HEK293 (cell line): Measurements from ENCODE around the gene SIGMAR1.

Experiments
- GFI1B ChIP-seq: fragments of 450-650 bp; formaldehyde crosslinking; IDR thresholded peaks from 2 replicates; pipeline ENCODE4 v1.5.1; 2016; ENCODE audit warnings: missing biosample characterization, missing genetic modification characterization
- GLIS1 ChIP-seq: fragments of 450-650 bp; formaldehyde crosslinking; IDR thresholded peaks from 2 replicates; pipeline ENCODE4 v1.5.1; 2016; ENCODE audit warnings: missing biosample characterization, missing genetic modification characterization
- HOXC10 ChIP-seq: sonication (generic); formaldehyde crosslinking; IDR thresholded peaks from 2 replicates; pipeline ENCODE4 v1.8.1; 2023; ENCODE audit warnings: mild to moderate bottlenecking, missing genetic modification reagents
- KLF7 ChIP-seq: fragments of 450-650 bp; formaldehyde crosslinking; IDR thresholded peaks from 2 replicates; pipeline ENCODE4 v1.5.1; 2016; ENCODE audit warnings: missing biosample characterization, missing genetic modification characterization, borderline replicate concordance
- KLF9 ChIP-seq: fragments of 450-650 bp; formaldehyde crosslinking; IDR thresholded peaks from 2 replicates; pipeline ENCODE4 v1.5.1; 2016; ENCODE audit warnings: missing biosample characterization, missing genetic modification characterization, low read depth
- SCRT1 ChIP-seq: fragments of 450-650 bp; formaldehyde crosslinking; IDR thresholded peaks from 2 replicates; pipeline ENCODE4 v1.5.1; 2016; ENCODE audit warnings: missing biosample characterization, missing genetic modification characterization, borderline replicate concordance
- SP2 ChIP-seq: fragments of 450-650 bp; formaldehyde crosslinking; IDR thresholded peaks from 2 replicates; pipeline ENCODE4 v1.5.1; 2016; ENCODE audit warnings: missing biosample characterization, missing genetic modification characterization
- SP3 ChIP-seq: fragments of 450-650 bp; formaldehyde crosslinking; IDR thresholded peaks from 2 replicates; pipeline ENCODE4 v1.5.1; 2016; ENCODE audit warnings: missing biosample characterization, missing genetic modification characterization
- ZBTB7A ChIP-seq: fragments of 450-650 bp; formaldehyde crosslinking; IDR thresholded peaks from 2 replicates; pipeline ENCODE4 v1.5.1; 2016; ENCODE audit warnings: low read depth, missing biosample characterization, missing genetic modification characterization
- ZFP69B ChIP-seq: fragments of 450-650 bp; formaldehyde crosslinking; IDR thresholded peaks from 2 replicates; pipeline ENCODE4 v1.5.1; 2016; ENCODE audit warnings: missing biosample characterization, missing genetic modification characterization
- ZNF138 ChIP-seq: fragments of 450-650 bp; formaldehyde crosslinking; IDR thresholded peaks from 2 replicates; pipeline ENCODE4 v1.5.1; 2016; ENCODE audit warnings: missing biosample characterization, missing genetic modification characterization, borderline replicate concordance
- ZNF146 ChIP-seq: fragments of 450-650 bp; formaldehyde crosslinking; IDR thresholded peaks from 2 replicates; pipeline ENCODE4 v1.5.1; 2016; ENCODE audit warnings: missing biosample characterization, missing genetic modification characterization
- ZNF169 ChIP-seq: fragments of 450-650 bp; formaldehyde crosslinking; IDR thresholded peaks from 2 replicates; pipeline ENCODE4 v1.5.1; 2016; ENCODE audit warnings: missing biosample characterization, missing genetic modification characterization
- ZNF221 ChIP-seq: fragments of 450-650 bp; formaldehyde crosslinking; IDR thresholded peaks from 2 replicates; pipeline ENCODE4 v1.5.1; 2017; ENCODE audit warnings: missing biosample characterization, missing genetic modification characterization, borderline replicate concordance
- ZNF223 ChIP-seq: fragments of 450-650 bp; formaldehyde crosslinking; IDR thresholded peaks from 2 replicates; pipeline ENCODE4 v1.5.1; 2016; ENCODE audit warnings: missing biosample characterization, missing genetic modification characterization
- ZNF24 ChIP-seq: fragments of 450-650 bp; formaldehyde crosslinking; IDR thresholded peaks from 2 replicates; pipeline ENCODE4 v1.5.1; 2016; ENCODE audit warnings: missing biosample characterization, missing genetic modification characterization
- ZNF423 ChIP-seq: fragments of 450-650 bp; formaldehyde crosslinking; IDR thresholded peaks from 2 replicates; pipeline ENCODE4 v1.5.1; 2016; ENCODE audit warnings: missing biosample characterization, missing genetic modification characterization
- ZNF558 ChIP-seq: fragments of 450-650 bp; formaldehyde crosslinking; IDR thresholded peaks from 2 replicates; pipeline ENCODE4 v1.5.1; 2016; ENCODE audit warnings: missing biosample characterization, missing genetic modification characterization
- ZNF585B ChIP-seq: fragments of 450-650 bp; formaldehyde crosslinking; IDR thresholded peaks from 2 replicates; pipeline ENCODE4 v1.5.1; 2016; ENCODE audit warnings: missing biosample characterization, missing genetic modification characterization
- ZNF629 ChIP-seq: fragments of 450-650 bp; formaldehyde crosslinking; IDR thresholded peaks from 2 replicates; pipeline ENCODE4 v1.5.1; 2017; ENCODE audit warnings: missing biosample characterization, missing genetic modification characterization
- ZNF777 ChIP-seq: fragments of 450-650 bp; formaldehyde crosslinking; IDR thresholded peaks from 2 replicates; pipeline ENCODE4 v1.5.1; 2017; ENCODE audit warnings: missing biosample characterization, missing genetic modification characterization, borderline replicate concordance
- ZNF785 ChIP-seq: fragments of 450-650 bp; formaldehyde crosslinking; IDR thresholded peaks from 2 replicates; pipeline ENCODE4 v1.5.1; 2016; ENCODE audit warnings: missing biosample characterization, missing genetic modification characterization
- ZNF843 ChIP-seq: fragments of 450-650 bp; formaldehyde crosslinking; IDR thresholded peaks from 2 replicates; pipeline ENCODE4 v1.5.1; 2016; ENCODE audit warnings: missing biosample characterization, missing genetic modification characterization
- ZSCAN16 ChIP-seq: fragments of 450-650 bp; formaldehyde crosslinking; IDR thresholded peaks from 2 replicates; pipeline ENCODE4 v1.5.1; 2016; ENCODE audit warnings: missing biosample characterization, missing genetic modification characterization
- ZXDB ChIP-seq: fragments of 450-650 bp; formaldehyde crosslinking; IDR thresholded peaks from 2 replicates; pipeline ENCODE4 v1.5.1; 2016; ENCODE audit warnings: missing biosample characterization, missing genetic modification characterization
- TF ChIP-seq, protein P1 (sequence below): fragments of 450-650 bp; formaldehyde crosslinking; IDR thresholded peaks from 2 replicates; pipeline ENCODE4 v1.5.1; 2016; ENCODE audit warnings: missing biosample characterization, missing genetic modification characterization
- TF ChIP-seq, protein P2 (sequence below): fragments of 450-650 bp; formaldehyde crosslinking; IDR thresholded peaks from 2 replicates; pipeline ENCODE4 v1.5.1; 2016; ENCODE audit warnings: missing biosample characterization, missing genetic modification characterization
- TF ChIP-seq, protein P3 (sequence below): fragments of 450-650 bp; formaldehyde crosslinking; IDR thresholded peaks from 2 replicates; pipeline ENCODE4 v1.5.1; 2016; ENCODE audit warnings: missing biosample characterization, missing genetic modification characterization, borderline replicate concordance
- TF ChIP-seq, protein P4 (sequence below): fragments of 450-650 bp; formaldehyde crosslinking; IDR thresholded peaks from 2 replicates; pipeline ENCODE4 v1.5.0; 2017; ENCODE audit warnings: missing biosample characterization, missing genetic modification characterization, borderline replicate concordance
- TF ChIP-seq, protein P5 (sequence below): fragments of 450-650 bp; formaldehyde crosslinking; IDR thresholded peaks from 2 replicates; pipeline ENCODE4 v1.5.1; 2016; ENCODE audit warnings: missing biosample characterization, missing genetic modification characterization

The SIGMAR1 gene

GRCh38 chr9:34651876-34652601 is 14.5 kb upstream of the SIGMAR1 start, which contains the start of gene IL11RA (continued):
- TF ChIP-seq ZNF146 (no peak), ZNF558 (tag by site-specific recombination) (no peak), ZNF585B (tag by site-specific recombination) (no peak), GLIS1 (tag by site-specific recombination) (peak; percentile 76), HOXC10 (0 out of 2 replicates have a peak, but pooled peaks have one; percentile 83), ZXDB (tag by site-specific recombination) (0 out of 2 replicates have a peak, but pooled peaks have one; percentile 44), SP2 (tag by site-specific recombination) (peak; percentile 87), ZFP69B (no peak), ZNF221 (no peak), ZSCAN16 (tag by site-specific recombination) (no peak), ZNF169 (0 out of 2 replicates have a peak, but pooled peaks have one; percentile 44), ZNF423 (tag by site-specific recombination) (no peak), KLF9 (tag by site-specific recombination) (peak; percentile 87), KLF7 (tag by site-specific recombination) (no peak), ZNF223 (tag by site-specific recombination) (no peak), ZNF24 (no peak), ZNF785 (tag by site-specific recombination) (no peak), GFI1B (tag by site-specific recombination) (no peak), ZNF138 (no peak), ZBTB7A (tag by site-specific recombination) (no peak), ZNF629 (tag by site-specific recombination) (peak; percentile 47), SCRT1 (tag by site-specific recombination) (no peak), ZNF777 (no peak), SP3 (tag by site-specific recombination) (peak; percentile 76), ZNF843 (peak; percentile 52)
- TF ChIP-seq, protein P1, sequence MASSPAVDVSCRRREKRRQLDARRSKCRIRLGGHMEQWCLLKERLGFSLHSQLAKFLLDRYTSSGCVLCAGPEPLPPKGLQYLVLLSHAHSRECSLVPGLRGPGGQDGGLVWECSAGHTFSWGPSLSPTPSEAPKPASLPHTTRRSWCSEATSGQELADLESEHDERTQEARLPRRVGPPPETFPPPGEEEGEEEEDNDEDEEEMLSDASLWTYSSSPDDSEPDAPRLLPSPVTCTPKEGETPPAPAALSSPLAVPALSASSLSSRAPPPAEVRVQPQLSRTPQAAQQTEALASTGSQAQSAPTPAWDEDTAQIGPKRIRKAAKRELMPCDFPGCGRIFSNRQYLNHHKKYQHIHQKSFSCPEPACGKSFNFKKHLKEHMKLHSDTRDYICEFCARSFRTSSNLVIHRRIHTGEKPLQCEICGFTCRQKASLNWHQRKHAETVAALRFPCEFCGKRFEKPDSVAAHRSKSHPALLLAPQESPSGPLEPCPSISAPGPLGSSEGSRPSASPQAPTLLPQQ (tag by site-specific recombination): no peak
- TF ChIP-seq, protein P2, sequence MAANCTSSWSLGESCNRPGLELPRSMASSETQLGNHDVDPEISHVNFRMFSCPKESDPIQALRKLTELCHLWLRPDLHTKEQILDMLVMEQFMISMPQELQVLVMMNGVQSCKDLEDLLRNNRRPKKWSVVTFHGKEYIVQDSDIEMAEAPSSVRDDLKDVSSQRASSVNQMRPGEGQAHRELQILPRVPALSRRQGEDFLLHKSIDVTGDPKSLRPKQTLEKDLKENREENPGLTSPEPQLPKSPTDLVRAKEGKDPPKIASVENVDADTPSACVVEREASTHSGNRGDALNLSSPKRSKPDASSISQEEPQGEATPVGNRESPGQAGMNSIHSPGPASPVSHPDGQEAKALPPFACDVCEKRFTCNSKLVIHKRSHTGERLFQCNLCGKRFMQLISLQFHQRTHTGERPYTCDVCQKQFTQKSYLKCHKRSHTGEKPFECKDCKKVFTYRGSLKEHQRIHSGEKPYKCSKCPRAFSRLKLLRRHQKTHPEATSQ (tag by site-specific recombination): no peak
- TF ChIP-seq, protein P3, sequence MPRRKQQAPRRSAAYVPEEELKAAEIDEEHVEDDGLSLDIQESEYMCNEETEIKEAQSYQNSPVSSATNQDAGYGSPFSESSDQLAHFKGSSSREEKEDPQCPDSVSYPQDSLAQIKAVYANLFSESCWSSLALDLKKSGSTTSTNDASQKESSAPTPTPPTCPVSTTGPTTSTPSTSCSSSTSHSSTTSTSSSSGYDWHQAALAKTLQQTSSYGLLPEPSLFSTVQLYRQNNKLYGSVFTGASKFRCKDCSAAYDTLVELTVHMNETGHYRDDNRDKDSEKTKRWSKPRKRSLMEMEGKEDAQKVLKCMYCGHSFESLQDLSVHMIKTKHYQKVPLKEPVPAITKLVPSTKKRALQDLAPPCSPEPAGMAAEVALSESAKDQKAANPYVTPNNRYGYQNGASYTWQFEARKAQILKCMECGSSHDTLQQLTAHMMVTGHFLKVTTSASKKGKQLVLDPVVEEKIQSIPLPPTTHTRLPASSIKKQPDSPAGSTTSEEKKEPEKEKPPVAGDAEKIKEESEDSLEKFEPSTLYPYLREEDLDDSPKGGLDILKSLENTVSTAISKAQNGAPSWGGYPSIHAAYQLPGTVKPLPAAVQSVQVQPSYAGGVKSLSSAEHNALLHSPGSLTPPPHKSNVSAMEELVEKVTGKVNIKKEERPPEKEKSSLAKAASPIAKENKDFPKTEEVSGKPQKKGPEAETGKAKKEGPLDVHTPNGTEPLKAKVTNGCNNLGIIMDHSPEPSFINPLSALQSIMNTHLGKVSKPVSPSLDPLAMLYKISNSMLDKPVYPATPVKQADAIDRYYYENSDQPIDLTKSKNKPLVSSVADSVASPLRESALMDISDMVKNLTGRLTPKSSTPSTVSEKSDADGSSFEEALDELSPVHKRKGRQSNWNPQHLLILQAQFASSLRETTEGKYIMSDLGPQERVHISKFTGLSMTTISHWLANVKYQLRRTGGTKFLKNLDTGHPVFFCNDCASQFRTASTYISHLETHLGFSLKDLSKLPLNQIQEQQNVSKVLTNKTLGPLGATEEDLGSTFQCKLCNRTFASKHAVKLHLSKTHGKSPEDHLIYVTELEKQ (tag by site-specific recombination): 0 out of 2 replicates have a peak, but pooled peaks have one; percentile 12
- TF ChIP-seq, protein P4, sequence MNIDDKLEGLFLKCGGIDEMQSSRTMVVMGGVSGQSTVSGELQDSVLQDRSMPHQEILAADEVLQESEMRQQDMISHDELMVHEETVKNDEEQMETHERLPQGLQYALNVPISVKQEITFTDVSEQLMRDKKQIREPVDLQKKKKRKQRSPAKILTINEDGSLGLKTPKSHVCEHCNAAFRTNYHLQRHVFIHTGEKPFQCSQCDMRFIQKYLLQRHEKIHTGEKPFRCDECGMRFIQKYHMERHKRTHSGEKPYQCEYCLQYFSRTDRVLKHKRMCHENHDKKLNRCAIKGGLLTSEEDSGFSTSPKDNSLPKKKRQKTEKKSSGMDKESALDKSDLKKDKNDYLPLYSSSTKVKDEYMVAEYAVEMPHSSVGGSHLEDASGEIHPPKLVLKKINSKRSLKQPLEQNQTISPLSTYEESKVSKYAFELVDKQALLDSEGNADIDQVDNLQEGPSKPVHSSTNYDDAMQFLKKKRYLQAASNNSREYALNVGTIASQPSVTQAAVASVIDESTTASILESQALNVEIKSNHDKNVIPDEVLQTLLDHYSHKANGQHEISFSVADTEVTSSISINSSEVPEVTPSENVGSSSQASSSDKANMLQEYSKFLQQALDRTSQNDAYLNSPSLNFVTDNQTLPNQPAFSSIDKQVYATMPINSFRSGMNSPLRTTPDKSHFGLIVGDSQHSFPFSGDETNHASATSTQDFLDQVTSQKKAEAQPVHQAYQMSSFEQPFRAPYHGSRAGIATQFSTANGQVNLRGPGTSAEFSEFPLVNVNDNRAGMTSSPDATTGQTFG: no peak
- TF ChIP-seq, protein P5, sequence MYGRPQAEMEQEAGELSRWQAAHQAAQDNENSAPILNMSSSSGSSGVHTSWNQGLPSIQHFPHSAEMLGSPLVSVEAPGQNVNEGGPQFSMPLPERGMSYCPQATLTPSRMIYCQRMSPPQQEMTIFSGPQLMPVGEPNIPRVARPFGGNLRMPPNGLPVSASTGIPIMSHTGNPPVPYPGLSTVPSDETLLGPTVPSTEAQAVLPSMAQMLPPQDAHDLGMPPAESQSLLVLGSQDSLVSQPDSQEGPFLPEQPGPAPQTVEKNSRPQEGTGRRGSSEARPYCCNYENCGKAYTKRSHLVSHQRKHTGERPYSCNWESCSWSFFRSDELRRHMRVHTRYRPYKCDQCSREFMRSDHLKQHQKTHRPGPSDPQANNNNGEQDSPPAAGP (tag by site-specific recombination): peak; percentile 26; the same call in 1 of the 2 replicates
